Measurements from ENCODE around the gene ABCA3. TPM values are rescaled to one million over a fixed set of nuclear protein-coding genes. Genes with fewer than 3 reads are reported as not detected.

Gene ABCA3
- total RNA-seq, 1 donor, result 0.43 TPM

- no peak overlapping the region for H3K4me3 ChIP-seq (ENCODE audit: low read depth, low read length)
- DNase-seq (ENCODE audit: low read depth), result no peak
- TF ChIP-seq CTCF (IDR thresholded peaks at IDR 0.05; ENCODE audit: insufficient read depth, low read depth, low read length), result no peak
These were observed 58.3 kb downstream of the ABCA3 start for GRCh38 chr16:2282262-2282661.

- H3K4me3 ChIP-seq (ENCODE audit: low read depth, low read length), result no peak overlapping the region
- TF ChIP-seq CTCF (IDR thresholded peaks at IDR 0.05; ENCODE audit: insufficient read depth, low read depth, low read length), result no peak
- no peak for DNase-seq (ENCODE audit: low read depth)
These were observed 59.5 kb downstream of the ABCA3 start for GRCh38 chr16:2280981-2281542.

- TF ChIP-seq CTCF (IDR thresholded peaks at IDR 0.05; ENCODE audit: insufficient read depth, low read depth, low read length), result no peak
- no peak overlapping the region for H3K4me3 ChIP-seq (ENCODE audit: low read depth, low read length)
- DNase-seq (ENCODE audit: low read depth), result no peak
These were observed 60.1 kb downstream of the ABCA3 start for GRCh38 chr16:2280461-2280860.

- DNase-seq (ENCODE audit: low read depth), result no peak
- no peak overlapping the region for H3K4me3 ChIP-seq (ENCODE audit: low read depth, low read length)
- TF ChIP-seq CTCF (IDR thresholded peaks at IDR 0.05; ENCODE audit: insufficient read depth, low read depth, low read length), result no peak
These were observed 61.4 kb downstream of the ABCA3 start for GRCh38 chr16:2278956-2279800.

- TF ChIP-seq CTCF (IDR thresholded peaks at IDR 0.05; ENCODE audit: insufficient read depth, low read depth, low read length), result no peak
- no peak for DNase-seq (ENCODE audit: low read depth)
These were observed 62.3 kb downstream of the ABCA3 start for GRCh38 chr16:2278272-2278608.

GRCh38 chr16:2277466-2278271, 62.9 kb downstream of the ABCA3 start:
- no peak for TF ChIP-seq CTCF (IDR thresholded peaks at IDR 0.05; ENCODE audit: insufficient read depth, low read depth, low read length)
- no peak for DNase-seq (ENCODE audit: low read depth)
- H3K4me3 ChIP-seq (ENCODE audit: low read depth, low read length), result no peak overlapping the region

More at GRCh38 chr16:2278272-2278608, 62.3 kb downstream of the ABCA3 start:
- H3K4me3 ChIP-seq (ENCODE audit: low read depth, low read length), result no peak overlapping the region

All from fibroblast of villous mesenchyme (primary cell).